GM19395 (cell line): ENCODE measurements around the gene PEX10.

Experiments used
- ATAC-seq: cut with Tn5 transposase; IDR thresholded peaks from one replicate; pipeline ENCODE4 v1.9.1; 2021; ENCODE audit warnings: mild to moderate bottlenecking, moderate library complexity; ENCODE audit not compliant: unreplicated experiment

Gene PEX10

GRCh38 chr1:2389644-2390043, 22.7 kb downstream of the PEX10 start:
- no peak for ATAC-seq

- ATAC-seq: no peak
Measured at GRCh38 chr1:2388004-2388913, 24.1 kb downstream of the PEX10 start.

GRCh38 chr1:2386636-2387611, 25.4 kb downstream of the PEX10 start:
- no peak for ATAC-seq

GRCh38 chr1:2385606-2386280, 26.6 kb downstream of the PEX10 start:
- no peak for ATAC-seq

- no peak for ATAC-seq
Measured at GRCh38 chr1:2384941-2385481, 27.4 kb downstream of the PEX10 start.

GRCh38 chr1:2384130-2384860, 28.1 kb downstream of the PEX10 start:
- no peak for ATAC-seq

GRCh38 chr1:2383576-2383975, 28.8 kb downstream of the PEX10 start:
- ATAC-seq: no peak

- ATAC-seq: no peak
Measured at GRCh38 chr1:2382621-2383361, 29.6 kb downstream of the PEX10 start.

- no peak for ATAC-seq
Measured at GRCh38 chr1:2381741-2382620, 30.4 kb downstream of the PEX10 start.

GRCh38 chr1:2380816-2381591, 31.4 kb downstream of the PEX10 start:
- no peak for ATAC-seq

GRCh38 chr1:2379733-2380404, 32.5 kb downstream of the PEX10 start:
- no peak for ATAC-seq

- no peak for ATAC-seq
Measured at GRCh38 chr1:2378956-2379732, 33.2 kb downstream of the PEX10 start.

- ATAC-seq: no peak
Measured at GRCh38 chr1:2378441-2378851, 33.9 kb downstream of the PEX10 start.

- no peak for ATAC-seq
Measured at GRCh38 chr1:2377751-2378440, 34.5 kb downstream of the PEX10 start.

- no peak for ATAC-seq
Measured at GRCh38 chr1:2376931-2377672, 35.3 kb downstream of the PEX10 start.
